HCT116 (cell line): ENCODE measurements around the gene HMGN1. TPM values are rescaled to one million over a fixed set of nuclear protein-coding genes. Genes with fewer than 3 reads are reported as not detected.

Source experiments
- ATAC-seq: fragments of 200-7000 bp; cut with Tn5 transposase; 2 replicates; pipeline ENCODE4 v1.9.1; 2020; ENCODE audit warnings: mild to moderate bottlenecking, moderate library complexity
- BruUV-seq: library from RNA; stranded (reverse); fragments of 400-500 nt; replicated peaks from 2 replicates; lab custom pipeline; 2021; lab: Mats Ljungman, UMichigan
- CTCF ChIA-PET: fragments of 300-600 bp; sonication (Branson Sonifier 250); formaldehyde crosslinking; loops from one replicate; lab custom pipeline; 2021; ENCODE audit warnings: antibody characterized with exemption; lab: Charles Lee
- POLR2A ChIA-PET: fragments of 300-600, 350-600 bp; sonication (Branson Sonifier 250); formaldehyde crosslinking; loops from one replicate; lab custom pipeline; 2021; ENCODE audit warnings: antibody characterized with exemption; lab: Charles Lee
- RAD21 ChIA-PET, 2 experiments: fragments of 300-600 bp; sonication (Branson Sonifier 250); formaldehyde crosslinking; loops; one replicate each; lab custom pipeline; 2023; ENCODE audit warnings: low total read pairs in 2 of 2; ENCODE audit not compliant: uncharacterized antibody in 2 of 2, unreplicated experiment in 2 of 2, low non-redundant PET in 1 of 2; lab: Charles Lee
- DNase-seq: peaks from one replicate; pipeline ENCODE4 v3.0.0-alpha.2; 2010; ENCODE audit warnings: low read depth, low spot score
- H2AFZ ChIP-seq: fragments of 200-600 bp; shearing (Covaris generic), sonication (generic); 2 replicates; pipeline ENCODE4 v1.6.1; 2017; ENCODE audit warnings: low read depth, mixed run types, mixed read lengths, antibody characterized with exemption, low read length; ENCODE audit not compliant: poor library complexity, severe bottlenecking
- H3K27ac ChIP-seq: 2 replicates; pipeline ENCODE4 v1.5.1; 2012; ENCODE audit warnings: low read depth, low read length
- H3K27me3 ChIP-seq: fragments of 200-600 bp; sonication (generic); 2 replicates; pipeline ENCODE4 v1.6.1; 2016; ENCODE audit warnings: mixed run types, low read length, mixed read lengths; ENCODE audit not compliant: insufficient read depth
- H3K36me3 ChIP-seq, 2 experiments: fragments of 200-500 bp in 1 of 2; fragments of 200-600 bp in 1 of 2; sonication (Bioruptor generic) in 1 of 2; sonication (generic) in 1 of 2; 2 replicates each; pipeline versions ENCODE4 v1.5.1 to v1.6.1; 2014 to 2016; ENCODE audit warnings: low read length in 2 of 2, inconsistent platforms in 1 of 2, mixed read lengths in 1 of 2, mixed run types in 1 of 2; ENCODE audit not compliant: insufficient read depth in 2 of 2, control insufficient read depth in 1 of 2
- H3K4me1 ChIP-seq, 2 experiments: fragments of 200-600 bp in 1 of 2; sonication (generic) in 1 of 2; 2 replicates each; pipeline versions ENCODE4 v1.5.1 to v1.6.1; 2012 to 2017; ENCODE audit warnings: low read length in 2 of 2, inconsistent platforms in 1 of 2, mild to moderate bottlenecking in 1 of 2, mixed read lengths in 1 of 2, mixed run types in 1 of 2, moderate library complexity in 1 of 2; ENCODE audit not compliant: insufficient read depth in 2 of 2, control insufficient read depth in 1 of 2
- H3K4me2 ChIP-seq: fragments of 200-600 bp; sonication (generic); 2 replicates; pipeline ENCODE4 v1.6.1; 2017; ENCODE audit warnings: mixed run types, low read length, mixed read lengths
- H3K4me3 ChIP-seq, 2 experiments: fragments of 200-600 bp in 1 of 2; sonication (generic) in 1 of 2; replicated peaks in 1 of 2; 2 replicates each; pipeline ENCODE4 v1.5.1; 2011 to 2016; ENCODE audit warnings: low read length in 2 of 2, control low read depth in 1 of 2, low read depth in 1 of 2, mild to moderate bottlenecking in 1 of 2, mixed read lengths in 1 of 2, mixed run types in 1 of 2
- H3K79me2 ChIP-seq: fragments of 200-600 bp; sonication (generic); 2 replicates; pipeline ENCODE4 v1.6.1; 2017; ENCODE audit warnings: mild to moderate bottlenecking, mixed run types, low read length, moderate library complexity, mixed read lengths; ENCODE audit not compliant: insufficient read depth
- H3K9ac ChIP-seq: fragments of 200-600 bp; sonication (generic); 2 replicates; pipeline ENCODE4 v1.6.1; 2016; ENCODE audit warnings: low read length, mixed read lengths
- H3K9me2 ChIP-seq: fragments of 200-600 bp; sonication (generic), shearing (Covaris generic); 2 replicates; pipeline ENCODE4 v1.6.1; 2017; ENCODE audit warnings: mixed run types, mild to moderate bottlenecking, moderate library complexity; ENCODE audit not compliant: insufficient read depth
- H3K9me3 ChIP-seq, 2 experiments: fragments of 200-500 bp in 1 of 2; fragments of 200-600 bp in 1 of 2; sonication (Bioruptor generic) in 1 of 2; sonication (generic) in 1 of 2; 2 replicates each; pipeline ENCODE4 v1.6.1; 2014 to 2017; ENCODE audit warnings: low read length in 2 of 2, mixed read lengths in 2 of 2, inconsistent platforms in 1 of 2, low read depth in 1 of 2, mild to moderate bottlenecking in 1 of 2, mixed run types in 1 of 2, moderate library complexity in 1 of 2; ENCODE audit not compliant: control insufficient read depth in 1 of 2, insufficient read depth in 1 of 2
- H4K20me1 ChIP-seq: fragments of 200-600 bp; sonication (generic), shearing (Covaris generic); 2 replicates; pipeline ENCODE4 v1.6.1; 2017; ENCODE audit warnings: mixed run types, mild to moderate bottlenecking, moderate library complexity; ENCODE audit not compliant: insufficient read depth
- EZH2 ChIP-seq: fragments of 200-600 bp; sonication (generic); IDR thresholded peaks from 2 replicates; pipeline ENCODE4 v1.6.1; 2017; ENCODE audit warnings: antibody characterized with exemption, mixed run types
- EZH2phosphoT487 ChIP-seq: fragments of 200-600 bp; IDR thresholded peaks from 2 replicates; pipeline ENCODE4 v1.6.1; 2018; ENCODE audit warnings: antibody characterized with exemption, borderline replicate concordance
- JUND ChIP-seq: IDR thresholded peaks from 2 replicates; pipeline ENCODE4 v1.6.1; 2012
- POLR2A ChIP-seq: IDR thresholded peaks from 2 replicates; pipeline ENCODE4 v1.7.0; 2011; ENCODE audit warnings: borderline replicate concordance; ENCODE audit not compliant: insufficient read depth, insufficient read length; ENCODE audit errors: extremely low read depth
- RAD21 ChIP-seq: IDR thresholded peaks from 2 replicates; pipeline ENCODE4 v1.6.1; 2012; ENCODE audit warnings: low read depth, mild to moderate bottlenecking
- SIN3A ChIP-seq: IDR thresholded peaks from 2 replicates; pipeline ENCODE4 v1.6.1; 2012; ENCODE audit warnings: low read depth
- SP1 ChIP-seq: IDR thresholded peaks from 2 replicates; pipeline ENCODE4 v1.6.1; 2012; ENCODE audit warnings: low read depth
- SRF ChIP-seq: IDR thresholded peaks from 2 replicates; pipeline ENCODE4 v1.6.1; 2012; ENCODE audit warnings: low read depth
- ZFX ChIP-seq: fragments of 450-650 bp; IDR thresholded peaks from 2 replicates; pipeline ENCODE4 v1.6.1; 2017
- ZNF274 ChIP-seq: fragments of 200-500 bp; sonication (Bioruptor generic); IDR thresholded peaks from 2 replicates; pipeline ENCODE4 v1.6.1; 2014; ENCODE audit warnings: mild to moderate bottlenecking, low read depth, low read length, inconsistent platforms
- intact Hi-C: fragments of 100-400 bp; cut with micrococcal nuclease; formaldehyde crosslinking; loops from 2 replicates; pipeline ENCODE4 v1.10.0; 2022
- total RNA-seq: library from RNA; stranded (reverse); gene quantifications from one replicate; pipeline ENCODE4 v1.2.1, GENCODE V29; 2021; ENCODE audit not compliant: unreplicated experiment
- TF ChIP-seq, protein P1 (sequence below), 3 experiments: fragments of 200-600 bp in 1 of 3; sonication (generic) in 1 of 3; IDR thresholded peaks in 2 of 3; conservative IDR thresholded peaks in 1 of 3; 2 replicates each; pipeline ENCODE4 v1.5.1; 2012 to 2017; ENCODE audit warnings: low read depth in 2 of 3, low read length in 2 of 3, antibody characterized with exemption in 1 of 3, borderline replicate concordance in 1 of 3, control low read depth in 1 of 3, mild to moderate bottlenecking in 1 of 3, mixed read lengths in 1 of 3, mixed run types in 1 of 3, moderate library complexity in 1 of 3; ENCODE audit not compliant: insufficient read depth in 1 of 3
- TF ChIP-seq, protein P2 (sequence below): IDR thresholded peaks from 2 replicates; pipeline ENCODE4 v1.6.1; 2012
- TF ChIP-seq, protein P3 (sequence below): IDR thresholded peaks from 2 replicates; pipeline ENCODE4 v1.6.1; 2012
- TF ChIP-seq, protein P4 (sequence below): IDR thresholded peaks from 2 replicates; pipeline ENCODE4 v1.6.1; 2012; ENCODE audit warnings: low read depth

Gene HMGN1
- total RNA-seq, 1 experiment from 2014 or later: 399 TPM

DNA sequence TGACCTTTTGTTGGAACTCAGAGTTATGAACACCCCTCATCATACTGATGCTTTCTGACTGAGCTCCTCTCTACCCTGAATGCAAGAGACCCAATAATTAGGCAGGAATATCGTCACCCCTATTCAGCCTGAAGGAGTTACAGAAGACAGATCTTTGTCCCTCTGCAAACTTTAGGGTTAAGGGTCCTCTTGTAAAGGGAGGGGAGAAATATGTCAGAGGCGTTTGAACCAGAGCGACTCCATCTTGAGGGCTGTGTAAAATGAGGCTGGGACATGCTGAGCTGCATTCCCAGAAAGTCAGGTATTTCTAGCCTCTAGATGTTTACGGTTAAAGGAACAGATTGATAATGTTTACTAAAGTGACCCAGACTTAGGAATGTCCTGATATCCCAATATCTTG, 10.5 kb upstream of the HMGN1 start:
- intact Hi-C loops: no loop called here
- POLR2A ChIA-PET: interaction anchor here (0.5 kb wide), 1 partner anchor 28 kb away, joined by 4 read pairs; no protein-coding TSS in a partner anchor
- Histone ChIP-seq H3K9me2 (no peaks in the 10 kb centered on the region), H3K27me3 (no peaks in the 10 kb centered on the region), H3K27ac (no peak overlapping the region), H4K20me1 (no peaks in the 10 kb centered on the region), H3K4me3 (no peak overlapping the region), H3K36me3 (no peaks in the 10 kb centered on the region), H3K4me1 (no peaks in the 10 kb centered on the region), H3K79me2 (no peaks in the 10 kb centered on the region), H3K9ac (no peak overlapping the region), H2AFZ (no peak overlapping the region), H3K9me3 (no peaks in the 10 kb centered on the region), H3K4me2 (no peak overlapping the region)
- DNase-seq: no peak
- CTCF ChIA-PET: no interaction called here
- TF ChIP-seq, protein P1, sequence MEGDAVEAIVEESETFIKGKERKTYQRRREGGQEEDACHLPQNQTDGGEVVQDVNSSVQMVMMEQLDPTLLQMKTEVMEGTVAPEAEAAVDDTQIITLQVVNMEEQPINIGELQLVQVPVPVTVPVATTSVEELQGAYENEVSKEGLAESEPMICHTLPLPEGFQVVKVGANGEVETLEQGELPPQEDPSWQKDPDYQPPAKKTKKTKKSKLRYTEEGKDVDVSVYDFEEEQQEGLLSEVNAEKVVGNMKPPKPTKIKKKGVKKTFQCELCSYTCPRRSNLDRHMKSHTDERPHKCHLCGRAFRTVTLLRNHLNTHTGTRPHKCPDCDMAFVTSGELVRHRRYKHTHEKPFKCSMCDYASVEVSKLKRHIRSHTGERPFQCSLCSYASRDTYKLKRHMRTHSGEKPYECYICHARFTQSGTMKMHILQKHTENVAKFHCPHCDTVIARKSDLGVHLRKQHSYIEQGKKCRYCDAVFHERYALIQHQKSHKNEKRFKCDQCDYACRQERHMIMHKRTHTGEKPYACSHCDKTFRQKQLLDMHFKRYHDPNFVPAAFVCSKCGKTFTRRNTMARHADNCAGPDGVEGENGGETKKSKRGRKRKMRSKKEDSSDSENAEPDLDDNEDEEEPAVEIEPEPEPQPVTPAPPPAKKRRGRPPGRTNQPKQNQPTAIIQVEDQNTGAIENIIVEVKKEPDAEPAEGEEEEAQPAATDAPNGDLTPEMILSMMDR (IDR thresholded peaks at IDR 0.05 in 2 of 3, conservative IDR thresholded peaks at IDR 0.05 in 1 of 3; ENCODE audit: borderline replicate concordance in 1 of 3, insufficient read depth in 1 of 3, low read depth in 2 of 3, low read length in 2 of 3): no peak
- no peak for TF ChIP-seq SP1
- TF ChIP-seq EZH2: no peak
- TF ChIP-seq RAD21: no peak
- TF ChIP-seq, protein P2, sequence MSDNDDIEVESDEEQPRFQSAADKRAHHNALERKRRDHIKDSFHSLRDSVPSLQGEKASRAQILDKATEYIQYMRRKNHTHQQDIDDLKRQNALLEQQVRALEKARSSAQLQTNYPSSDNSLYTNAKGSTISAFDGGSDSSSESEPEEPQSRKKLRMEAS: no peak
- TF ChIP-seq, protein P3, sequence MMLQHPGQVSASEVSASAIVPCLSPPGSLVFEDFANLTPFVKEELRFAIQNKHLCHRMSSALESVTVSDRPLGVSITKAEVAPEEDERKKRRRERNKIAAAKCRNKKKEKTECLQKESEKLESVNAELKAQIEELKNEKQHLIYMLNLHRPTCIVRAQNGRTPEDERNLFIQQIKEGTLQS: no peak
- no peak for TF ChIP-seq ZNF274
- TF ChIP-seq, protein P4, sequence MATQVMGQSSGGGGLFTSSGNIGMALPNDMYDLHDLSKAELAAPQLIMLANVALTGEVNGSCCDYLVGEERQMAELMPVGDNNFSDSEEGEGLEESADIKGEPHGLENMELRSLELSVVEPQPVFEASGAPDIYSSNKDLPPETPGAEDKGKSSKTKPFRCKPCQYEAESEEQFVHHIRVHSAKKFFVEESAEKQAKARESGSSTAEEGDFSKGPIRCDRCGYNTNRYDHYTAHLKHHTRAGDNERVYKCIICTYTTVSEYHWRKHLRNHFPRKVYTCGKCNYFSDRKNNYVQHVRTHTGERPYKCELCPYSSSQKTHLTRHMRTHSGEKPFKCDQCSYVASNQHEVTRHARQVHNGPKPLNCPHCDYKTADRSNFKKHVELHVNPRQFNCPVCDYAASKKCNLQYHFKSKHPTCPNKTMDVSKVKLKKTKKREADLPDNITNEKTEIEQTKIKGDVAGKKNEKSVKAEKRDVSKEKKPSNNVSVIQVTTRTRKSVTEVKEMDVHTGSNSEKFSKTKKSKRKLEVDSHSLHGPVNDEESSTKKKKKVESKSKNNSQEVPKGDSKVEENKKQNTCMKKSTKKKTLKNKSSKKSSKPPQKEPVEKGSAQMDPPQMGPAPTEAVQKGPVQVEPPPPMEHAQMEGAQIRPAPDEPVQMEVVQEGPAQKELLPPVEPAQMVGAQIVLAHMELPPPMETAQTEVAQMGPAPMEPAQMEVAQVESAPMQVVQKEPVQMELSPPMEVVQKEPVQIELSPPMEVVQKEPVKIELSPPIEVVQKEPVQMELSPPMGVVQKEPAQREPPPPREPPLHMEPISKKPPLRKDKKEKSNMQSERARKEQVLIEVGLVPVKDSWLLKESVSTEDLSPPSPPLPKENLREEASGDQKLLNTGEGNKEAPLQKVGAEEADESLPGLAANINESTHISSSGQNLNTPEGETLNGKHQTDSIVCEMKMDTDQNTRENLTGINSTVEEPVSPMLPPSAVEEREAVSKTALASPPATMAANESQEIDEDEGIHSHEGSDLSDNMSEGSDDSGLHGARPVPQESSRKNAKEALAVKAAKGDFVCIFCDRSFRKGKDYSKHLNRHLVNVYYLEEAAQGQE: no peak
- TF ChIP-seq JUND: no peak
- no peak for TF ChIP-seq SRF
- no peak for TF ChIP-seq SIN3A
- TF ChIP-seq EZH2phosphoT487: no peak
- TF ChIP-seq ZFX: no peak
- TF ChIP-seq POLR2A: no peak
- BruUV-seq: no TSS peak
- RAD21 ChIA-PET: no interaction called here
- ATAC-seq: no peak
